ENCODE data around the gene ASB14.

ASB14 gene

DNA sequence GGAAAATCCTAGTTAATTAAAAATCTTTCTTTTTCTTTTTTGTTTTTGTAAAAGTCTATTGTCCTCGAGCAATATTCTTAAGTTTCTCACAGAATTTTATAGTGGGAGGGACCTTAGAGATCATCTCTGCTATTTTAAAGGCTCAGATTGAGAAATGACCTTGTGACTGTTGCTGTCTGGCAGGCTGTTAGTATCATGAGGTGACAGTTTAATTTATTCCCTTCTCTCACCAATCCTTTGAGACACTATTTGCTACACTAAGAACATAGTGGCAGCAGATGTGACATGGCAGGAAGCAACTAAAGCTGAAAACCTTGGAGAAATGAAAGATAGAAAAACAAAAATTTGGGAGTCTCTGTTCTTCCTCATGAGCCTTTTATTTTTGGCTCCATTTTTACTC is 40.1 kb downstream of the ASB14 start:
- Histone ChIP-seq H3K36me3 (ENCODE audit: insufficient read depth, low read length) (peaks cover 45% of the 10 kb centered on the region), H3F3A (ENCODE audit: insufficient read depth, low read length) (peaks cover 5% of the 10 kb centered on the region; the same call in 1 of the 2 replicates), H4K20me1 (ENCODE audit: insufficient read depth, low read length) (no peaks in the 10 kb centered on the region), H3K4me3 (ENCODE audit: low read depth, low read length, poor library complexity, severe bottlenecking) (no peak overlapping the region), H3K79me2 (ENCODE audit: insufficient read depth, low read length) (no peaks in the 10 kb centered on the region), H3K9me3 (ENCODE audit: low read length) (no peaks in the 10 kb centered on the region), H3K27me3 (ENCODE audit: insufficient read depth, low read length) (no peaks in the 10 kb centered on the region), H3K4me1 (ENCODE audit: insufficient read depth, low read length, severe bottlenecking) (no peaks in the 10 kb centered on the region), H3K4me2 (ENCODE audit: low read length) (no peak overlapping the region), H2AFZ (ENCODE audit: low read length) (no peak overlapping the region), H3K9me2 (ENCODE audit: low read depth, low read length) (no peaks in the 10 kb centered on the region), H3K9ac (ENCODE audit: low read length) (no peak overlapping the region), H3K27ac (ENCODE audit: low read depth, low read length, poor library complexity, severe bottlenecking) (no peak overlapping the region)
- TF ChIP-seq, protein P1, sequence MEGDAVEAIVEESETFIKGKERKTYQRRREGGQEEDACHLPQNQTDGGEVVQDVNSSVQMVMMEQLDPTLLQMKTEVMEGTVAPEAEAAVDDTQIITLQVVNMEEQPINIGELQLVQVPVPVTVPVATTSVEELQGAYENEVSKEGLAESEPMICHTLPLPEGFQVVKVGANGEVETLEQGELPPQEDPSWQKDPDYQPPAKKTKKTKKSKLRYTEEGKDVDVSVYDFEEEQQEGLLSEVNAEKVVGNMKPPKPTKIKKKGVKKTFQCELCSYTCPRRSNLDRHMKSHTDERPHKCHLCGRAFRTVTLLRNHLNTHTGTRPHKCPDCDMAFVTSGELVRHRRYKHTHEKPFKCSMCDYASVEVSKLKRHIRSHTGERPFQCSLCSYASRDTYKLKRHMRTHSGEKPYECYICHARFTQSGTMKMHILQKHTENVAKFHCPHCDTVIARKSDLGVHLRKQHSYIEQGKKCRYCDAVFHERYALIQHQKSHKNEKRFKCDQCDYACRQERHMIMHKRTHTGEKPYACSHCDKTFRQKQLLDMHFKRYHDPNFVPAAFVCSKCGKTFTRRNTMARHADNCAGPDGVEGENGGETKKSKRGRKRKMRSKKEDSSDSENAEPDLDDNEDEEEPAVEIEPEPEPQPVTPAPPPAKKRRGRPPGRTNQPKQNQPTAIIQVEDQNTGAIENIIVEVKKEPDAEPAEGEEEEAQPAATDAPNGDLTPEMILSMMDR (IDR thresholded peaks at IDR 0.05; ENCODE audit: low read length) = no peak

DNA sequence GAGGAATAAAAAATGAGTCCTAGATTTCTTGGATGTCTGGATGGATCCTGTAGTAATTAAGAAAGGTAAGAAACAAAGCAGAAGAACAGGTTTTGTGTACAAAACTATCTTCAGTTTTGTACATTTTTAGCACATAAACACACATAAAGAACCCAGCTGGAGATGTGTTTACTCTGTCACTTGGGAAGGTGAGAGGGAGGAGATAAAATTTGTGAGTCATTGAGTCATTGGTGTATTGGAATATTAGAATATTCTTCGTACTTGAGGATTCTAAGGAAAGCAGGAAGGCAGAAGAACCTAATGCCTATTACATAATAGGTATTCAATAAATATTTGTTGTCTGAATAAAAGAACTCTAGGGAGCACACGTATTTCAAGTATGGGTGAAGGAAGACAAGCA is 47.5 kb downstream of the ASB14 start:
- Histone ChIP-seq H3K27ac (ENCODE audit: low read depth, low read length, poor library complexity, severe bottlenecking) (no peak overlapping the region), H3K79me2 (ENCODE audit: insufficient read depth, low read length) (no peaks in the 10 kb centered on the region), H3K9me2 (ENCODE audit: low read depth, low read length) (no peaks in the 10 kb centered on the region), H3K9ac (ENCODE audit: low read length) (no peak overlapping the region), H3K4me1 (ENCODE audit: insufficient read depth, low read length, severe bottlenecking) (no peaks in the 10 kb centered on the region), H4K20me1 (ENCODE audit: insufficient read depth, low read length) (no peaks in the 10 kb centered on the region), H3K4me2 (ENCODE audit: low read length) (no peak overlapping the region), H3K4me3 (ENCODE audit: low read depth, low read length, poor library complexity, severe bottlenecking) (no peak overlapping the region), H3K36me3 (ENCODE audit: insufficient read depth, low read length) (peaks cover 89% of the 10 kb centered on the region), H2AFZ (ENCODE audit: low read length) (no peak overlapping the region), H3K27me3 (ENCODE audit: insufficient read depth, low read length) (no peaks in the 10 kb centered on the region), H3K9me3 (ENCODE audit: low read length) (no peaks in the 10 kb centered on the region), H3F3A (ENCODE audit: insufficient read depth, low read length) (no peaks in the 10 kb centered on the region)
- TF ChIP-seq, protein P1 (IDR thresholded peaks at IDR 0.05; ENCODE audit: low read length) = no peak
- no peak for TF ChIP-seq EZH2 (IDR thresholded peaks at IDR 0.05; ENCODE audit: borderline replicate concordance, low read length)

DNA sequence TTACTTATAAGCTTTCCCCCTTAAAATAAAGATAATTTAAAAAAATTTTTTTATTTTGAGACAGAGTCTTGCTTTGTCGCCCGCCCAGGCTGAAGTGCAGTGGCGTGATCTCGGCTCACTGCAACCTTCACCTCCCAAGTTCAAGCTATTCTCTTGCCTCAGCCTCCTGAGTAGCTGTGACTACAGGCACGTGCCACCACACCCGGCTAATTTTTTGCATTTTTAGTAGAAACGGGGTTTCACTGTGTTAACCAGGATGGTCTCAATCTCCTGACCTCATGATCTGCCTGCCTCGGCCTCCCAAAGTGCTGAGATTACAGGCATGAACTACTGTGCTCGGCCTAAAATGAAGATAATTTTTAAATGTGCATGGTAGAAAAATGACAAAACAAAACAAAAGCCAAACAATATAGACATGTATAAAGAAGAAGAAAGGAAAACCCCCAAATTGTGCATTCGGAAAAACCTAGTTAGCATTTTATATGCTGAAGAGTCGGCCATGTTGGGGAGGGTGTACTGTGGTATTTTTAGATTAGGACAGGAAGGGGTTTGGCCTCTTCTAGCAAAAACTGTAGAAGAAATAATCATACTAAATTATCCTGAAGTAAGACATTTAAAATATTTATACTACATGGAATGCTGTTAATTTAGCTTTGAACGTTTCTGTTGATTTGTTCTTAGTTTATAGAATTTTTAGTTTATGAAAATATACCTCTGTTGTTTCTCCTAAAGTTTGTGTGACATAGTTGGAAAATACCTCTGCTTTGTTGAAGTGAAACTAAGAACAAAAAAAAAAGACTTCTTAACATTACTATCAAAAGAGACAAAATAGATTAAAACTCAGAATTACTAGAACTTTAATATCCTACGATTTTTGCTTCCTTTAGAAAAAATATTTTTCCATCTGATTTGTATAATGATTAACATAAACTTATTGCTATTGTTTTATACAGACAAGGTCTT is 57.6 kb downstream of the ASB14 start:
- Histone ChIP-seq H2AFZ (ENCODE audit: low read length) (no peak overlapping the region), H3F3A (ENCODE audit: insufficient read depth, low read length) (no peaks in the 10 kb centered on the region), H3K9ac (ENCODE audit: low read length) (no peak overlapping the region), H4K20me1 (ENCODE audit: insufficient read depth, low read length) (no peaks in the 10 kb centered on the region), H3K36me3 (ENCODE audit: insufficient read depth, low read length) (peaks cover 21% of the 10 kb centered on the region), H3K4me3 (ENCODE audit: low read depth, low read length, poor library complexity, severe bottlenecking) (no peak overlapping the region), H3K27ac (ENCODE audit: low read depth, low read length, poor library complexity, severe bottlenecking) (peak overlapping the region; percentile 40), H3K9me3 (ENCODE audit: low read length) (no peaks in the 10 kb centered on the region; the same call in 1 of the 2 replicates), H3K27me3 (ENCODE audit: insufficient read depth, low read length) (no peaks in the 10 kb centered on the region), H3K4me1 (ENCODE audit: insufficient read depth, low read length, severe bottlenecking) (peaks cover 18% of the 10 kb centered on the region), H3K79me2 (ENCODE audit: insufficient read depth, low read length) (peaks cover 25% of the 10 kb centered on the region), H3K9me2 (ENCODE audit: low read depth, low read length) (no peaks in the 10 kb centered on the region), H3K4me2 (ENCODE audit: low read length) (peak overlapping the region; percentile 38)
- TF ChIP-seq, protein P1 (IDR thresholded peaks at IDR 0.05; ENCODE audit: low read length) = no peak
- TF ChIP-seq EZH2 (IDR thresholded peaks at IDR 0.05; ENCODE audit: borderline replicate concordance, low read length) = no peak
